H9 (cell line): ENCODE measurements around the gene LRFN3. TPM values are rescaled to one million over a fixed set of nuclear protein-coding genes. Genes with fewer than 3 reads are reported as not detected.

ENCODE experiments used
- DNase-seq: peaks from one replicate; pipeline ENCODE4 v3.0.0-alpha.2; 2017
- H2AFZ ChIP-seq: one replicate; pipeline ENCODE4 v1.6.1; 2013; ENCODE audit warnings: mild to moderate bottlenecking, low read length, control low read depth, moderate library complexity
- H2AK5ac ChIP-seq: 2 replicates; pipeline ENCODE4 v1.6.1; 2013; ENCODE audit warnings: low read length, control low read depth, mixed read lengths; ENCODE audit not compliant: insufficient read length
- H2BK120ac ChIP-seq: one replicate; pipeline ENCODE4 v1.6.1; 2013; ENCODE audit warnings: low read depth, mild to moderate bottlenecking, low read length, control low read depth, inconsistent platforms; ENCODE audit not compliant: poor library complexity, severe bottlenecking
- H2BK12ac ChIP-seq: 2 replicates; pipeline ENCODE4 v1.6.1; 2013; ENCODE audit warnings: low read length, control low read depth, mixed read lengths, low read depth; ENCODE audit not compliant: insufficient read length
- H2BK15ac ChIP-seq: 2 replicates; pipeline ENCODE4 v1.6.1; 2013; ENCODE audit warnings: low read depth, low read length, control low read depth
- H2BK20ac ChIP-seq: one replicate; pipeline ENCODE4 v1.6.1; 2013; ENCODE audit warnings: low read depth, mild to moderate bottlenecking, low read length, control low read depth, inconsistent platforms; ENCODE audit not compliant: poor library complexity, severe bottlenecking
- H2BK5ac ChIP-seq: 2 replicates; pipeline ENCODE4 v1.6.1; 2013; ENCODE audit warnings: low read length, control low read depth, mixed read lengths; ENCODE audit not compliant: insufficient read length
- H3K14ac ChIP-seq: 2 replicates; pipeline ENCODE4 v1.6.1; 2013; ENCODE audit warnings: low read length, control low read depth; ENCODE audit not compliant: insufficient read depth
- H3K18ac ChIP-seq: 2 replicates; pipeline ENCODE4 v1.6.1; 2013; ENCODE audit warnings: low read depth, mild to moderate bottlenecking, mixed read lengths, low read length, control low read depth; ENCODE audit not compliant: insufficient read length
- H3K23ac ChIP-seq: 2 replicates; pipeline ENCODE4 v1.6.1; 2013; ENCODE audit warnings: low read length, control low read depth, mixed read lengths, low read depth; ENCODE audit not compliant: insufficient read length
- H3K23me2 ChIP-seq: 2 replicates; pipeline ENCODE4 v1.6.1; 2013; ENCODE audit warnings: low read depth, mild to moderate bottlenecking, mixed read lengths, low read length, control low read depth; ENCODE audit not compliant: insufficient read length, poor library complexity, severe bottlenecking
- H3K27ac ChIP-seq: 2 replicates; pipeline ENCODE4 v1.5.1; 2013; ENCODE audit warnings: low read length, control low read depth, mixed read lengths, low read depth; ENCODE audit not compliant: insufficient read length
- H3K27me3 ChIP-seq: 2 replicates; pipeline ENCODE4 v1.6.1; 2013; ENCODE audit warnings: low read length, control low read depth, inconsistent platforms; ENCODE audit not compliant: insufficient read depth
- H3K4ac ChIP-seq: 2 replicates; pipeline ENCODE4 v1.6.1; 2013; ENCODE audit warnings: low read depth, mild to moderate bottlenecking, control low read depth, inconsistent platforms, low read length, moderate library complexity
- H3K4me1 ChIP-seq: 2 replicates; pipeline ENCODE4 v1.6.1; 2013; ENCODE audit warnings: low read length, control low read depth, inconsistent platforms; ENCODE audit not compliant: insufficient read depth
- H3K4me2 ChIP-seq: 2 replicates; pipeline ENCODE4 v1.6.1; 2013; ENCODE audit warnings: low read length, control low read depth, mixed read lengths; ENCODE audit not compliant: insufficient read length, insufficient read depth
- H3K56ac ChIP-seq: 2 replicates; pipeline ENCODE4 v1.6.1; 2013; ENCODE audit warnings: low read depth, mild to moderate bottlenecking, mixed read lengths, low read length, control low read depth; ENCODE audit not compliant: insufficient read length
- H3K79me1 ChIP-seq: 2 replicates; pipeline ENCODE4 v1.6.1; 2013; ENCODE audit warnings: low read depth, mild to moderate bottlenecking, moderate library complexity, low read length, control low read depth, inconsistent platforms; ENCODE audit not compliant: insufficient read depth, poor library complexity, severe bottlenecking
- H3K79me2 ChIP-seq: 2 replicates; pipeline ENCODE4 v1.6.1; 2013; ENCODE audit warnings: low read length, control low read depth, inconsistent platforms; ENCODE audit not compliant: insufficient read depth
- H3K9ac ChIP-seq: 2 replicates; pipeline ENCODE4 v1.6.1; 2013; ENCODE audit warnings: low read length, control low read depth, mixed read lengths; ENCODE audit not compliant: insufficient read length; ENCODE audit errors: extremely low read depth
- H3K9me3 ChIP-seq: one replicate; pipeline ENCODE4 v1.6.1; 2013; ENCODE audit warnings: low read depth, low read length, inconsistent platforms; ENCODE audit not compliant: control insufficient read depth
- H3T11ph ChIP-seq: one replicate; pipeline ENCODE4 v1.6.1; 2013; ENCODE audit warnings: mild to moderate bottlenecking, low read length, control low read depth, inconsistent platforms
- H4K20me1 ChIP-seq: one replicate; pipeline ENCODE4 v1.6.1; 2013; ENCODE audit not compliant: control insufficient read depth, insufficient read length, insufficient read depth
- H4K5ac ChIP-seq: 2 replicates; pipeline ENCODE4 v1.6.1; 2013; ENCODE audit warnings: low read depth, mild to moderate bottlenecking, mixed read lengths, low read length, control low read depth; ENCODE audit not compliant: insufficient read length
- H4K8ac ChIP-seq: replicated peaks from 2 replicates; pipeline ENCODE4 v1.6.1; 2013; ENCODE audit warnings: low read length, control low read depth, mixed read lengths, low read depth; ENCODE audit not compliant: insufficient read length
- H4K91ac ChIP-seq: 2 replicates; pipeline ENCODE4 v1.6.1; 2013; ENCODE audit warnings: low read depth, mild to moderate bottlenecking, moderate library complexity, mixed read lengths, low read length, control low read depth; ENCODE audit not compliant: insufficient read length
- H3K27ac Mint-ChIP-seq, 3 experiments: 2 replicates in 2 of 3; 3 replicates in 1 of 3; pipeline ENCODE4 v1.8.0; 2020 to 2021; ENCODE audit warnings: mixed read lengths in 3 of 3, mild to moderate bottlenecking in 1 of 3, moderate library complexity in 1 of 3
- H3K27me3 Mint-ChIP-seq: 2 replicates; pipeline ENCODE4 v1.8.0; 2021; ENCODE audit warnings: low read depth, mild to moderate bottlenecking, moderate library complexity, mixed read lengths
- H3K36me3 Mint-ChIP-seq, 3 experiments: 2 replicates in 2 of 3; 3 replicates in 1 of 3; pipeline ENCODE4 v1.8.0; 2020 to 2021; ENCODE audit warnings: low read depth in 3 of 3, mixed read lengths in 3 of 3; ENCODE audit not compliant: insufficient read depth in 1 of 3
- H3K4me1 Mint-ChIP-seq, 2 experiments: 2 replicates each; pipeline ENCODE4 v1.8.0; 2020; ENCODE audit warnings: mixed read lengths in 2 of 2
- H3K4me3 Mint-ChIP-seq, 2 experiments: 2 replicates in 1 of 2; 3 replicates in 1 of 2; pipeline ENCODE4 v1.8.0; 2020 to 2021; ENCODE audit warnings: mild to moderate bottlenecking in 2 of 2, mixed read lengths in 2 of 2, moderate library complexity in 1 of 2
- H3K9me3 Mint-ChIP-seq, 2 experiments: 2 replicates in 1 of 2; 3 replicates in 1 of 2; pipeline ENCODE4 v1.8.0; 2020; ENCODE audit warnings: mild to moderate bottlenecking in 2 of 2, mixed read lengths in 2 of 2, moderate library complexity in 1 of 2
- CTCF ChIP-seq: fragments of 200-600 bp; sonication (generic); conservative IDR thresholded peaks from 3 replicates; pipeline ENCODE4 v1.8.0; 2021; ENCODE audit warnings: antibody characterized with exemption, mild to moderate bottlenecking
- WGBS: extraction: QIAGEN DNeasy Blood & Tissue Kit; methylation state at CpG from one replicate; pipeline ENCODE4 v1.1.7; 2013; ENCODE audit warnings: missing lambda C conversion rate, low lambda C conversion rate, mixed read lengths; ENCODE audit not compliant: insufficient read length; ENCODE audit errors: extremely low coverage; 5-methylcytosine and 5-hydroxymethylcytosine counted together
- total RNA-seq: library from RNA; stranded (reverse); gene quantifications from 2 replicates; pipeline ENCODE4 v1.2.1, GENCODE V29; 2021

The LRFN3 gene
- total RNA-seq, 1 experiment from 2014 or later: 20.5 TPM

- H3K56ac ChIP-seq: no peak overlapping the region
- Mint-ChIP-seq H3K4me3 (peak overlapping the region; percentile 67 to 79), H3K4me1 (peaks cover 34 to 35% of the 10 kb centered on the region in 2 experiments), H3K27me3 (peaks cover 5% of the 10 kb centered on the region), H3K9me3 (no peaks in the 10 kb centered on the region), H3K36me3 (peaks cover 7 to 18% (median 10%) of the 10 kb centered on the region in 3 experiments; a peak in 6 of 7 replicates), H3K27ac (no peak overlapping the region)
- no peak overlapping the region for H2BK20ac ChIP-seq
- peak overlapping the region; percentile 78 for H3K4me2 ChIP-seq
- no peak overlapping the region for H3K27ac ChIP-seq
- H3K4ac ChIP-seq: no peak overlapping the region
- H4K8ac ChIP-seq: no peak overlapping the region
- no peaks in the 10 kb centered on the region for H3K79me1 ChIP-seq
- H3K23me2 ChIP-seq: peaks cover 24% of the 10 kb centered on the region
- no CpG with 5 or more reads among the region's 11 CpGs for WGBS
- H3K9ac ChIP-seq: peak overlapping the region; percentile 42
- H3K23ac ChIP-seq: no peak overlapping the region
- no peak overlapping the region for H4K91ac ChIP-seq
- no peak overlapping the region for H2BK12ac ChIP-seq
- no peak overlapping the region for H3T11ph ChIP-seq
- no peaks in the 10 kb centered on the region for H3K9me3 ChIP-seq
- H2BK5ac ChIP-seq: no peak overlapping the region
- H3K18ac ChIP-seq: no peak overlapping the region
- H2BK15ac ChIP-seq: no peak overlapping the region
- H2BK120ac ChIP-seq: no peak overlapping the region
- no peaks in the 10 kb centered on the region for H4K20me1 ChIP-seq
- H3K4me1 ChIP-seq: peaks cover 7% of the 10 kb centered on the region; the same call in 1 of the 2 replicates
- no peak overlapping the region for H2AK5ac ChIP-seq
- no peak overlapping the region for H4K5ac ChIP-seq
- no peak overlapping the region for H3K14ac ChIP-seq
- DNase-seq: no peak
- TF ChIP-seq CTCF: no peak
- no peaks in the 10 kb centered on the region for H3K79me2 ChIP-seq
- no peak overlapping the region for H2AFZ ChIP-seq
- no peaks in the 10 kb centered on the region for H3K27me3 ChIP-seq
Observed at GRCh38 chr19:35936738-35937268, 629 bp downstream of the LRFN3 start.
